Regular cardiac myocyte (primary cell): ENCODE data around the gene PSMD12. TPM values are rescaled to one million over a fixed set of nuclear protein-coding genes. Genes with fewer than 3 reads are reported as not detected.

Source experiments
- total RNA-seq: library from RNA; depleted of rRNA; stranded (reverse); fragments of >200 nt; gene quantifications from 2 replicates; pipeline ENCODE4 v1.2.3, GENCODE V29; 2014

PSMD12 gene
- total RNA-seq, result 27.9 and 61.3 TPM in 2 replicates

GRCh38 chr17:67366193-67367157 is at the start of gene PSMD12:
TSS of gene PSMD12 (minus strand) at chr17:67366577. CDS start at chr17:67366519, 58 bp downstream.

DNA sequence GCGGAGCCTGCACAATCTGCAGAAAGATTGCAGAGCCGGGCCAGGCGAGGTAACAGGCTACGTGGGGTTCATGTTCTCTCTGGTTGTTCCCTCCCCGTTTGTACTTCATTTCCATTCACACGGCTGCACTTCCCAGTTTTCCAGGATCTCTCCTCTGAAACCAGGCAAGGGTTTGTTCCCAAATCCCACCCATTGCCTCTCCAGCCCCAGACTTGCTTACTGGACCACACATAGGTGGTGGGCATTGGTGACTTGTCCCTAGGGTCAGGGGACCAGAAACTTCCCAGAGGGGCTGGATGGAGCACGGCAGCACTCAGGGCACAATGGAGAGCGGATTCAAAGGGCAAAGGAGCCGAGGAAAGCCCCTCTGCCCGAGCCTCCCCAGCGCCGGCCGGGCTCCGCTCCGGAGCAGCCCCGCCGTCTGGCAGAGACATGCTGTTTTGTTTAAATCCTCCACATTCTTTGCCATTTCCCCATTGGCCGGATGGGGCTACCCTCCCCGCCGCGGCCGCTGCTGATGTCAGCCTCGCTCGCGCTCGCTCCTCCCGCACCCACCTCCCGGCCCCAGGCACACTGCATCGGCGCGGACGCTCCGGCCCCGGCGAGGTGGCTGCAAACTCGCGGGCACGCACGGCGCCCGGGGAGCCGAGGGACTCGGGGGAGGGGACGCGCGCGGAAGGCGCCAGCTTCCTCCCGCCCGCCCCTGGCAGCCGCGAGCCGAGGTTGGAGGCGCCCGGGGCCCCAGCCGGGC is 10.5 kb upstream of the PSMD12 start, which contains the start of gene PITPNC1:
PITPNC1 (plus strand) TSS at position 545 of the 751 bp plus-strand sequence.

Other genes with a start within 250 kb of the PSMD12 start
- 35.5 and 87.1 TPM in 2 replicates for gene HELZ, start 121.4 kb downstream of the PSMD12 start, total RNA-seq
- 15.2 and 18.6 TPM in 2 replicates for gene PITPNC1, start 10.7 kb upstream of the PSMD12 start, total RNA-seq